ENCODE measurements around the gene DECR2. TPM values are rescaled to one million over a fixed set of nuclear protein-coding genes. Genes with fewer than 3 reads are reported as not detected.

The DECR2 gene
- total and polyA plus RNA-seq, 2 of the 13 experiments (the other 11 are each of a cell fraction or from before 2014, with no cell fraction given): 36.3 to 44.6 TPM

DNA sequence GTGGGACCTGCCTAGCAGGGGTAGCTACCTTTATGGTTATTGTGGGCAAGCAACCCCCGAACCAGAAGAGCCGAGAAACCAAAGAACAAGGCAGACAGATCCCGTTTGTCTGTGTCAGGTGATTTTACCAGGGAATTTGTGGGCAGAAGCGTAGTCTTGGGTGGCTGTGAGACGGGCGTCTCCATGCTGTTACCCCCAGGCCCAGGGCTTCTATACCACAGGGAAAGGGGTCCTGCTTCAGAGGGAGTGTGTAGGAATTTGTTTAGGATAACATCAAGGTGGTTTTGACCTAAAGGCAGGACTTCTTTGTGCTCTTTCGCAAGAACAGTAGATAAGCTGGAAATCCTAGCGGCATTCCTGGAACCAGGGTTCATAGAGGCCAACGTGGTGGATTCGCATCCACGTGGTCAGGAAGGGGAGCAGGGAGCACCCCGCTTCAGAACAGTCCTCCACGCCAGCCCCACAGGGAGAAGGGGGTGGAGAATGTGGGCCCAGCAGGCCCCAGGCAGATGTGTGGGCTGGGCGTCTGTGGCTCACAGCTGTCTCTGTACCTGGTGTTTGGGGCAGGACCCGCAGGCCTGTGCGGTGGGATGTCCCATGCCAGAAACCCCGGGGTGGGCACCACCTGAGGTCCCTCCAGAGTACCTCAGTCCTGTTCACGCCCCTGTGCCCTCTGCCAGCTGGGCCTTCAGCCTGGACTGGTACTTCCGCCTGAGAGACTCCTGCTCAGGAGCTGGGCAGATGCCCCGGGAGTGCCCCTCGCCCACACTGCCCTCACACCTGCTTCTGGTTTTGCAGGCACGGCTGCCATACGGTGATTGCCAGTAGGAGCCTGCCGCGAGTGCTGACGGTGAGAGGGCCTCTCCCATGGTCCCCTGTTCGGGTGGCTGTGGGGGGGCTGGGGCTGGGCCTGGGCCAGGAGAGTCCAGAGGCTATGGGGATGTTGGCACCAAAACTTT, 4.1 kb downstream of the DECR2 start (continued):
- TF ChIP-seq JDP2 (CRISPR knock-in tag; IDR thresholded peaks at IDR 0.05; ENCODE audit: borderline replicate concordance): no peak

DNA sequence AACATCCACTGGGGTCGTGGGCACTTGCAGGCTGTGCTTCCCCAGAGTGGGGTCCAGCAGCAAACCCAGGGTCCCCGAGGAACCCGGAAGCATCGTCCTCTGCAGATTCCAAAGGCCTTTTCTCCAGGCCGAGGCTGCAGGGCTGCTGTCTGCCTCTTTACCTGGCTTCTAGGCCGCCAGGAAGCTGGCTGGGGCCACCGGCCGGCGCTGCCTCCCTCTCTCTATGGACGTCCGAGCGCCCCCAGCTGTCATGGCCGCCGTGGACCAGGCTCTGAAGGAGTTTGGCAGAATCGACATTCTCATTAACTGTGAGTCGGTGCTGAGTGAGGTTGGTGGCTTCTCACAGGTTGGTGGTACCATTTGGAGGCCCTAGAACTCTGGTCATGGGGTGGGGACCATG, 5.6 kb downstream of the DECR2 start:
- no TSS peak for BruUV-seq (replicated peaks)
- no peak overlapping the region for H3K27ac ChIP-seq (ENCODE audit: extremely low read length, insufficient read depth, low read length)
- peaks cover 4 to 11% of the 10 kb centered on the region in 2 experiments; a peak in 4 of 5 replicates for H3K36me3 ChIP-seq (replicated peaks in 1 of 2; ENCODE audit: control insufficient read depth in 1 of 2, insufficient read depth in 2 of 2, low read length in 2 of 2)
- intact Hi-C loops (cut with micrococcal nuclease; ENCODE audit: unreplicated experiment) (no loop called here), in situ Hi-C loops (cut with HindIII; ENCODE audit: extremely low pct_ligation_motif_present, low pct_unique_long_range_greater_than_20kb) (no loop called here)
- POLR2A ChIA-PET: interaction anchor here (3.1 kb wide), 1 partner anchor 68 kb away, joined by 18 read pairs; no protein-coding TSS in a partner anchor
- H3K9ac ChIP-seq (ENCODE audit: insufficient read depth, low read depth, low read length): no peak overlapping the region
- no peak overlapping the region for H3K4me3 ChIP-seq (replicated peaks in 1 of 3; ENCODE audit: insufficient read depth in 1 of 3, low read depth in 2 of 3, low read length in 3 of 3)
- ATAC-seq (no peak), DNase-seq (ENCODE audit: low spot score) (no peak), FAIRE-seq (no peak)
- H3K79me2 ChIP-seq (ENCODE audit: insufficient read depth, low read length): peaks cover 6% of the 10 kb centered on the region
- no peaks in the 10 kb centered on the region for H3K9me3 ChIP-seq (ENCODE audit: low read length)
- H3K4me1 ChIP-seq (ENCODE audit: insufficient read depth, low read length): peaks cover 46% of the 10 kb centered on the region
- WGBS (ENCODE audit: low lambda C conversion rate): 96% methylated on average over 10 of the region's 16 CpGs
- TF ChIP-seq, protein P1, sequence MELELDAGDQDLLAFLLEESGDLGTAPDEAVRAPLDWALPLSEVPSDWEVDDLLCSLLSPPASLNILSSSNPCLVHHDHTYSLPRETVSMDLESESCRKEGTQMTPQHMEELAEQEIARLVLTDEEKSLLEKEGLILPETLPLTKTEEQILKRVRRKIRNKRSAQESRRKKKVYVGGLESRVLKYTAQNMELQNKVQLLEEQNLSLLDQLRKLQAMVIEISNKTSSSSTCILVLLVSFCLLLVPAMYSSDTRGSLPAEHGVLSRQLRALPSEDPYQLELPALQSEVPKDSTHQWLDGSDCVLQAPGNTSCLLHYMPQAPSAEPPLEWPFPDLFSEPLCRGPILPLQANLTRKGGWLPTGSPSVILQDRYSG (CRISPR knock-in tag; IDR thresholded peaks at IDR 0.05): no peak
- TF ChIP-seq RBFOX2 (IDR thresholded peaks at IDR 0.05; ENCODE audit: low read depth, low read length): peak; percentile 60
- peak; percentile 80 for TF ChIP-seq AGO2 (optimal IDR thresholded peaks at IDR 0.05; ENCODE audit: low read depth, low read length)
- no peak for TF ChIP-seq DMAP1 (CRISPR knock-in tag; IDR thresholded peaks at IDR 0.05)
- no peak overlapping the region for H2AFZ ChIP-seq (ENCODE audit: low read length)
- CTCF ChIA-PET (ENCODE audit: low intra/inter-chr PET ratio, low total read pairs): no interaction called here
- H3K27me3 ChIP-seq (ENCODE audit: control insufficient read depth in 1 of 2, insufficient read depth in 2 of 2, low read length in 2 of 2): no peaks in the 10 kb centered on the region
- H3K4me2 ChIP-seq (ENCODE audit: low read depth, low read length): no peak overlapping the region
- no peaks in the 10 kb centered on the region for H4K20me1 ChIP-seq (ENCODE audit: insufficient read depth, low read length)

Data from HepG2 (cell line).